ENCODE results near the gene WIPF1.

- TF ChIP-seq, protein P1, sequence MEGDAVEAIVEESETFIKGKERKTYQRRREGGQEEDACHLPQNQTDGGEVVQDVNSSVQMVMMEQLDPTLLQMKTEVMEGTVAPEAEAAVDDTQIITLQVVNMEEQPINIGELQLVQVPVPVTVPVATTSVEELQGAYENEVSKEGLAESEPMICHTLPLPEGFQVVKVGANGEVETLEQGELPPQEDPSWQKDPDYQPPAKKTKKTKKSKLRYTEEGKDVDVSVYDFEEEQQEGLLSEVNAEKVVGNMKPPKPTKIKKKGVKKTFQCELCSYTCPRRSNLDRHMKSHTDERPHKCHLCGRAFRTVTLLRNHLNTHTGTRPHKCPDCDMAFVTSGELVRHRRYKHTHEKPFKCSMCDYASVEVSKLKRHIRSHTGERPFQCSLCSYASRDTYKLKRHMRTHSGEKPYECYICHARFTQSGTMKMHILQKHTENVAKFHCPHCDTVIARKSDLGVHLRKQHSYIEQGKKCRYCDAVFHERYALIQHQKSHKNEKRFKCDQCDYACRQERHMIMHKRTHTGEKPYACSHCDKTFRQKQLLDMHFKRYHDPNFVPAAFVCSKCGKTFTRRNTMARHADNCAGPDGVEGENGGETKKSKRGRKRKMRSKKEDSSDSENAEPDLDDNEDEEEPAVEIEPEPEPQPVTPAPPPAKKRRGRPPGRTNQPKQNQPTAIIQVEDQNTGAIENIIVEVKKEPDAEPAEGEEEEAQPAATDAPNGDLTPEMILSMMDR (IDR thresholded peaks at IDR 0.05) = no peak
- TF ChIP-seq POLR2AphosphoS5 (IDR thresholded peaks at IDR 0.05) (no peak), POLR2A (IDR thresholded peaks at IDR 0.05) (no peak)
These were observed 11.7 kb upstream of the WIPF1 start for GRCh38 chr2:174609261-174609660.
